Erythroblast (primary cell): Measurements from ENCODE around the gene SLC12A8.

Experiments
- GATA1 ChIP-seq: IDR thresholded peaks from 2 replicates; pipeline ENCODE4 v1.6.1; 2011; ENCODE audit warnings: low read depth, mild to moderate bottlenecking, control low read depth, low read length, moderate library complexity
- POLR2A ChIP-seq: IDR thresholded peaks from 2 replicates; pipeline ENCODE4 v1.6.1; 2011; ENCODE audit warnings: mild to moderate bottlenecking, low read length

GRCh38 chr3:125062904-125063618 lies 149.5 kb downstream of the SLC12A8 start:
- TF ChIP-seq POLR2A (no peak), GATA1 (no peak)
